Mesodermal cell (in vitro differentiated cells): Measurements from ENCODE around the gene FAM110A.

Experiments used
- H3K27ac ChIP-seq: 2 replicates; pipeline ENCODE4 v1.7.0; 2013; ENCODE audit warnings: mild to moderate bottlenecking, low read depth, low read length, moderate library complexity; ENCODE audit not compliant: severe bottlenecking
- H3K36me3 ChIP-seq: 2 replicates; pipeline ENCODE4 v1.7.1; 2013; ENCODE audit warnings: mild to moderate bottlenecking, low read length, moderate library complexity; ENCODE audit not compliant: control insufficient read depth, insufficient read depth
- H3K4me1 ChIP-seq: one replicate; pipeline ENCODE4 v1.7.1; 2013; ENCODE audit warnings: mild to moderate bottlenecking, low read length; ENCODE audit not compliant: insufficient read depth, control insufficient read depth, poor library complexity, severe bottlenecking
- H3K4me3 ChIP-seq: 2 replicates; pipeline ENCODE4 v1.7.0; 2013; ENCODE audit warnings: low read length, control low read depth, mild to moderate bottlenecking; ENCODE audit not compliant: insufficient read depth, poor library complexity, severe bottlenecking; ENCODE audit errors: extremely low read depth
- H3K9me3 ChIP-seq: 2 replicates; pipeline ENCODE4 v1.7.1; 2013; ENCODE audit warnings: mild to moderate bottlenecking, low read length, moderate library complexity; ENCODE audit not compliant: control insufficient read depth
- WGBS, 2 experiments: methylation state at CpG; one replicate each; pipeline ENCODE4 v1.1.5; 2013; ENCODE audit warnings: missing lambda C conversion rate in 2 of 2; ENCODE audit not compliant: insufficient coverage in 2 of 2; 5-methylcytosine and 5-hydroxymethylcytosine counted together

FAM110A gene

GRCh38 chr20:813390-813789, 20.1 kb upstream of the FAM110A start:
- Histone ChIP-seq H3K9me3 (peaks cover 9% of the 10 kb centered on the region), H3K27ac (no peak overlapping the region), H3K4me1 (no peaks in the 10 kb centered on the region), H3K36me3 (no peaks in the 10 kb centered on the region), H3K4me3 (no peak overlapping the region)
- WGBS, 2 experiments = 84 to 89% methylated on average over 7 to 8 of the region's 8 CpGs

GRCh38 chr20:815226-815625, 18.3 kb upstream of the FAM110A start:
- Histone ChIP-seq H3K27ac (no peak overlapping the region), H3K4me3 (no peak overlapping the region), H3K4me1 (no peaks in the 10 kb centered on the region), H3K36me3 (no peaks in the 10 kb centered on the region), H3K9me3 (peaks cover under 1% of the 10 kb centered on the region)
- 87 to 92% methylated on average over 10 of the region's 10 CpGs for WGBS, 2 experiments

- 3 to 26% methylated on average over 6 to 11 of the region's 13 CpGs for WGBS, 2 experiments
- H3K4me3 ChIP-seq = no peak overlapping the region
- no peaks in the 10 kb centered on the region for H3K9me3 ChIP-seq
- no peaks in the 10 kb centered on the region for H3K4me1 ChIP-seq
- H3K27ac ChIP-seq = no peak overlapping the region
- no peaks in the 10 kb centered on the region for H3K36me3 ChIP-seq
These were observed 17.5 kb upstream of the FAM110A start for GRCh38 chr20:815914-816606.

GRCh38 chr20:818001-818664, 15.4 kb upstream of the FAM110A start:
- H3K4me1 ChIP-seq = no peaks in the 10 kb centered on the region
- H3K9me3 ChIP-seq = no peaks in the 10 kb centered on the region
- WGBS, 2 experiments = 89 to 100% methylated on average over 4 to 7 of the region's 17 CpGs
- H3K36me3 ChIP-seq = no peaks in the 10 kb centered on the region
- H3K27ac ChIP-seq = no peak overlapping the region
- H3K4me3 ChIP-seq = no peak overlapping the region

GRCh38 chr20:819680-820322, 13.7 kb upstream of the FAM110A start:
- Histone ChIP-seq H3K36me3 (no peaks in the 10 kb centered on the region), H3K4me3 (no peak overlapping the region), H3K27ac (no peak overlapping the region), H3K9me3 (no peaks in the 10 kb centered on the region), H3K4me1 (no peaks in the 10 kb centered on the region)
- 81 to 85% methylated on average over 6 to 8 of the region's 8 CpGs for WGBS, 2 experiments

GRCh38 chr20:820323-820953, 13.1 kb upstream of the FAM110A start:
- WGBS, 2 experiments = 90 to 94% methylated on average over 2 of the region's 3 CpGs
- Histone ChIP-seq H3K36me3 (no peaks in the 10 kb centered on the region), H3K27ac (no peak overlapping the region), H3K4me1 (no peaks in the 10 kb centered on the region), H3K4me3 (no peak overlapping the region), H3K9me3 (no peaks in the 10 kb centered on the region)

GRCh38 chr20:821046-821730, 12.3 kb upstream of the FAM110A start:
- Histone ChIP-seq H3K4me3 (no peak overlapping the region), H3K4me1 (no peaks in the 10 kb centered on the region), H3K27ac (no peak overlapping the region), H3K9me3 (no peaks in the 10 kb centered on the region), H3K36me3 (no peaks in the 10 kb centered on the region)
- 84 to 85% methylated on average over 4 to 6 of the region's 6 CpGs for WGBS, 2 experiments

GRCh38 chr20:821731-822065, 11.8 kb upstream of the FAM110A start:
- Histone ChIP-seq H3K27ac (no peak overlapping the region), H3K4me1 (no peaks in the 10 kb centered on the region), H3K9me3 (no peaks in the 10 kb centered on the region), H3K36me3 (no peaks in the 10 kb centered on the region), H3K4me3 (no peak overlapping the region)
- 87 to 100% methylated on average over 2 to 3 of the region's 3 CpGs for WGBS, 2 experiments

- Histone ChIP-seq H3K27ac (no peak overlapping the region), H3K4me1 (no peaks in the 10 kb centered on the region)
- 83 to 89% methylated on average over 6 to 10 of the region's 12 CpGs for WGBS, 2 experiments
These were observed 10.6 kb upstream of the FAM110A start for GRCh38 chr20:822651-823573.

GRCh38 chr20:823574-823902, 10.0 kb upstream of the FAM110A start:
- H3K27ac ChIP-seq = no peak overlapping the region
- no peaks in the 10 kb centered on the region for H3K36me3 ChIP-seq
- H3K4me3 ChIP-seq = no peak overlapping the region
- H3K4me1 ChIP-seq = no peaks in the 10 kb centered on the region
- no peaks in the 10 kb centered on the region for H3K9me3 ChIP-seq
- WGBS, 2 experiments = 94 to 97% methylated on average over 2 to 4 of the region's 4 CpGs

More at GRCh38 chr20:822651-823573, 10.6 kb upstream of the FAM110A start:
- Histone ChIP-seq H3K36me3 (no peaks in the 10 kb centered on the region), H3K9me3 (no peaks in the 10 kb centered on the region), H3K4me3 (no peak overlapping the region)
